Measurements from ENCODE around the gene CARD9.

DNA sequence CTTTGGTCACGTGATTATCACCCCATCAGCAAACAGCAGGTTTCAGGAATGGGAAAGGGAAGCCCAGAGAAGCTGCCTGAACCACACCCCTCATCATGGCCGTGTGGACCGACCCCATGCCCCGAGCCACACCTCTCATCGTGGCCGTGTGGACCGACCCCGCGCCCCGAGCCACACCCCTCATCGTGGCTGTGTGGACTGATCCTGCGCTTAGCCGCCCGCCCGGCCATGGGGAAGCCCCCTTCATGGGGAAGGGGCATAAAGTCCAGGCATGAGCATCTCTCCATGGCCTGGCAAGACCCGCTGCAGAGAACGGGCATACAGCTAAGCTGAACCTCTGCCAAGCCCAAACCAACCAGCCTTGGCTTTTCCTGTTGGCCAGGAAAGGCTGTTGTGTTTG is 20.1 kb upstream of the CARD9 start:
- TF ChIP-seq, protein P1, sequence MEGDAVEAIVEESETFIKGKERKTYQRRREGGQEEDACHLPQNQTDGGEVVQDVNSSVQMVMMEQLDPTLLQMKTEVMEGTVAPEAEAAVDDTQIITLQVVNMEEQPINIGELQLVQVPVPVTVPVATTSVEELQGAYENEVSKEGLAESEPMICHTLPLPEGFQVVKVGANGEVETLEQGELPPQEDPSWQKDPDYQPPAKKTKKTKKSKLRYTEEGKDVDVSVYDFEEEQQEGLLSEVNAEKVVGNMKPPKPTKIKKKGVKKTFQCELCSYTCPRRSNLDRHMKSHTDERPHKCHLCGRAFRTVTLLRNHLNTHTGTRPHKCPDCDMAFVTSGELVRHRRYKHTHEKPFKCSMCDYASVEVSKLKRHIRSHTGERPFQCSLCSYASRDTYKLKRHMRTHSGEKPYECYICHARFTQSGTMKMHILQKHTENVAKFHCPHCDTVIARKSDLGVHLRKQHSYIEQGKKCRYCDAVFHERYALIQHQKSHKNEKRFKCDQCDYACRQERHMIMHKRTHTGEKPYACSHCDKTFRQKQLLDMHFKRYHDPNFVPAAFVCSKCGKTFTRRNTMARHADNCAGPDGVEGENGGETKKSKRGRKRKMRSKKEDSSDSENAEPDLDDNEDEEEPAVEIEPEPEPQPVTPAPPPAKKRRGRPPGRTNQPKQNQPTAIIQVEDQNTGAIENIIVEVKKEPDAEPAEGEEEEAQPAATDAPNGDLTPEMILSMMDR (conservative IDR thresholded peaks at IDR 0.05; ENCODE audit: low read length) = no peak
- TF ChIP-seq EZH2phosphoT487 (IDR thresholded peaks at IDR 0.05; ENCODE audit: borderline replicate concordance, low read depth, low read length) = no peak

Measured in OCI-LY7 (cell line).